DOHH2 (cell line): ENCODE data around the gene RNF213.

Experiments used
- EZH2phosphoT487 ChIP-seq: fragments of 200-600 bp; sonication (generic); IDR thresholded peaks from 2 replicates; pipeline ENCODE4 v1.6.1; 2017; ENCODE audit warnings: borderline replicate concordance, mild to moderate bottlenecking, antibody characterized with exemption, low read length, moderate library complexity, mixed read lengths
- TF ChIP-seq, protein P1 (sequence below): fragments of 200-600 bp; sonication (generic); IDR thresholded peaks from one replicate; pipeline ENCODE4 v1.5.1; 2014; ENCODE audit warnings: antibody characterized with exemption, mild to moderate bottlenecking, low read depth, low read length; ENCODE audit not compliant: poor library complexity, severe bottlenecking

DNA sequence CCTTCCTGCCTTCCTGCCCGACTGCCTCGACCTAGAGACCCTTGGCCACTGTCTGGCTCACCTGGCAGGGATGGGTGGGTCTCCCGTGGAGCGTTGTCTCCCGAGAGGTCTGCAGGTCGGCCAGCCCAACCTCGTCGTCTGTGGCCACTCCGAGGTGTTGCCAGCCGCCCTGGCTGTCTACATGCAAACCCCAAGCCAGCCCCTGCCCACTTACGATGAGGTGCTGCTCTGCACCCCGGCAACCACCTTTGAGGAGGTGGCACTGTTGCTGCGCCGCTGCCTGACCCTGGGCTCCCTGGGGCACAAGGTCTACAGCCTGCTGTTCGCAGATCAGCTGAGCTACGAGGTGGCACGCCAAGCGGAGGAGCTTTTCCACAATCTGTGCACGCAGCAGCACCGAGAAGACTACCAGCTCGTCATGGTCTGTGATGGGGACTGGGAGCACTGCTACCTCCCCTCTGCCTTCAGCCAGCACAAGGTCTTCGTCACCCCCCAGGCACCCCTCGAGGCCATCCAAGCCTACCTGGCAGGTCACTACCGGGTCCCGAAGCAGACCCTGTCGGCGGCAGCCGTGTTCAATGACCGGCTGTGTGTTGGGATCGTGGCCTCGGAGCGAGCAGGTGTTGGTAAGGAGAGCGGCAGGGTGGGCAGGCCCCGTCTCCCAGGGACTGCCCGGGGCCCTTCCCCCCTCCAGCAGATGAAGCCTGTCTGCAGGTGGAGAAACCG, 79.2 kb downstream of the RNF213 start:
- TF ChIP-seq, protein P1, sequence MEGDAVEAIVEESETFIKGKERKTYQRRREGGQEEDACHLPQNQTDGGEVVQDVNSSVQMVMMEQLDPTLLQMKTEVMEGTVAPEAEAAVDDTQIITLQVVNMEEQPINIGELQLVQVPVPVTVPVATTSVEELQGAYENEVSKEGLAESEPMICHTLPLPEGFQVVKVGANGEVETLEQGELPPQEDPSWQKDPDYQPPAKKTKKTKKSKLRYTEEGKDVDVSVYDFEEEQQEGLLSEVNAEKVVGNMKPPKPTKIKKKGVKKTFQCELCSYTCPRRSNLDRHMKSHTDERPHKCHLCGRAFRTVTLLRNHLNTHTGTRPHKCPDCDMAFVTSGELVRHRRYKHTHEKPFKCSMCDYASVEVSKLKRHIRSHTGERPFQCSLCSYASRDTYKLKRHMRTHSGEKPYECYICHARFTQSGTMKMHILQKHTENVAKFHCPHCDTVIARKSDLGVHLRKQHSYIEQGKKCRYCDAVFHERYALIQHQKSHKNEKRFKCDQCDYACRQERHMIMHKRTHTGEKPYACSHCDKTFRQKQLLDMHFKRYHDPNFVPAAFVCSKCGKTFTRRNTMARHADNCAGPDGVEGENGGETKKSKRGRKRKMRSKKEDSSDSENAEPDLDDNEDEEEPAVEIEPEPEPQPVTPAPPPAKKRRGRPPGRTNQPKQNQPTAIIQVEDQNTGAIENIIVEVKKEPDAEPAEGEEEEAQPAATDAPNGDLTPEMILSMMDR, result no peak
- no peak for TF ChIP-seq EZH2phosphoT487
